ENCODE results near the gene TNC.

Gene TNC

GRCh38 chr9:115058684-115059315, 59.2 kb downstream of the TNC start:
- Histone ChIP-seq H3K9me3 (ENCODE audit: insufficient read depth, low read length) (no peaks in the 10 kb centered on the region; the same call in 1 of the 2 replicates), H3K9ac (ENCODE audit: low read length) (no peak overlapping the region), H3K4me3 (ENCODE audit: insufficient read depth, low read length, poor library complexity, severe bottlenecking) (no peak overlapping the region), H3K9me2 (replicated peaks; ENCODE audit: insufficient read depth, low read length) (no peaks in the 10 kb centered on the region), H3K27me3 (ENCODE audit: low read length) (no peaks in the 10 kb centered on the region), H3K27ac (ENCODE audit: low read depth, low read length) (no peak overlapping the region), H3K36me3 (ENCODE audit: low read length) (no peaks in the 10 kb centered on the region), H3K79me2 (ENCODE audit: insufficient read depth, low read length) (no peaks in the 10 kb centered on the region), H3F3A (ENCODE audit: insufficient read depth) (no peaks in the 10 kb centered on the region), H2AFZ (ENCODE audit: low read depth, low read length, severe bottlenecking) (no peak overlapping the region), H3K4me2 (ENCODE audit: low read depth, low read length, poor library complexity, severe bottlenecking) (no peak overlapping the region), H4K20me1 (ENCODE audit: low read depth, low read length) (no peaks in the 10 kb centered on the region)
- TF ChIP-seq EZH2phosphoT487 (conservative IDR thresholded peaks at IDR 0.05; ENCODE audit: low read length) (no peak), CTCF (IDR thresholded peaks at IDR 0.05; ENCODE audit: insufficient read depth, low read length, poor library complexity, severe bottlenecking) (no peak)

- Histone ChIP-seq H4K20me1 (ENCODE audit: low read depth, low read length) (no peaks in the 10 kb centered on the region), H3K4me3 (ENCODE audit: insufficient read depth, low read length, poor library complexity, severe bottlenecking) (no peak overlapping the region), H3K4me2 (ENCODE audit: low read depth, low read length, poor library complexity, severe bottlenecking) (no peak overlapping the region), H3K27ac (ENCODE audit: low read depth, low read length) (no peak overlapping the region), H3F3A (ENCODE audit: insufficient read depth) (no peaks in the 10 kb centered on the region), H3K9me3 (ENCODE audit: insufficient read depth, low read length) (no peaks in the 10 kb centered on the region; the same call in 1 of the 2 replicates), H3K79me2 (ENCODE audit: insufficient read depth, low read length) (no peaks in the 10 kb centered on the region), H3K27me3 (ENCODE audit: low read length) (no peaks in the 10 kb centered on the region), H3K36me3 (ENCODE audit: low read length) (no peaks in the 10 kb centered on the region), H3K9ac (ENCODE audit: low read length) (no peak overlapping the region), H2AFZ (ENCODE audit: low read depth, low read length, severe bottlenecking) (no peak overlapping the region), H3K9me2 (replicated peaks; ENCODE audit: insufficient read depth, low read length) (no peaks in the 10 kb centered on the region)
- TF ChIP-seq CTCF (IDR thresholded peaks at IDR 0.05; ENCODE audit: insufficient read depth, low read length, poor library complexity, severe bottlenecking) (no peak), EZH2phosphoT487 (conservative IDR thresholded peaks at IDR 0.05; ENCODE audit: low read length) (no peak)
Measured at GRCh38 chr9:115058175-115058574, 59.8 kb downstream of the TNC start.

- Histone ChIP-seq H3K36me3 (ENCODE audit: low read length) (no peaks in the 10 kb centered on the region), H3K9ac (ENCODE audit: low read length) (no peak overlapping the region), H3K79me2 (ENCODE audit: insufficient read depth, low read length) (no peaks in the 10 kb centered on the region), H3K9me2 (replicated peaks; ENCODE audit: insufficient read depth, low read length) (no peaks in the 10 kb centered on the region), H3K27me3 (ENCODE audit: low read length) (no peaks in the 10 kb centered on the region), H3K9me3 (ENCODE audit: insufficient read depth, low read length) (no peaks in the 10 kb centered on the region; the same call in 1 of the 2 replicates), H3K4me2 (ENCODE audit: low read depth, low read length, poor library complexity, severe bottlenecking) (no peak overlapping the region), H3K27ac (ENCODE audit: low read depth, low read length) (no peak overlapping the region), H4K20me1 (ENCODE audit: low read depth, low read length) (no peaks in the 10 kb centered on the region), H3F3A (ENCODE audit: insufficient read depth) (no peaks in the 10 kb centered on the region), H2AFZ (ENCODE audit: low read depth, low read length, severe bottlenecking) (no peak overlapping the region), H3K4me3 (ENCODE audit: insufficient read depth, low read length, poor library complexity, severe bottlenecking) (no peak overlapping the region)
- TF ChIP-seq CTCF (IDR thresholded peaks at IDR 0.05; ENCODE audit: insufficient read depth, low read length, poor library complexity, severe bottlenecking) (no peak), EZH2phosphoT487 (conservative IDR thresholded peaks at IDR 0.05; ENCODE audit: low read length) (no peak)
Measured at GRCh38 chr9:115057559-115057958, 60.4 kb downstream of the TNC start.

Data from SU-DHL-6 (cell line).